HG03097 (cell line): Measurements from ENCODE around the gene ITPK1.
A peak's percentile ranks its signal among the peaks of the same experiment; 100 is the strongest.

Source experiments
- ATAC-seq: cut with Tn5 transposase; IDR thresholded peaks from one replicate; pipeline ENCODE4 v1.9.1; 2021; ENCODE audit not compliant: unreplicated experiment, low FRiP score

The ITPK1 gene

DNA sequence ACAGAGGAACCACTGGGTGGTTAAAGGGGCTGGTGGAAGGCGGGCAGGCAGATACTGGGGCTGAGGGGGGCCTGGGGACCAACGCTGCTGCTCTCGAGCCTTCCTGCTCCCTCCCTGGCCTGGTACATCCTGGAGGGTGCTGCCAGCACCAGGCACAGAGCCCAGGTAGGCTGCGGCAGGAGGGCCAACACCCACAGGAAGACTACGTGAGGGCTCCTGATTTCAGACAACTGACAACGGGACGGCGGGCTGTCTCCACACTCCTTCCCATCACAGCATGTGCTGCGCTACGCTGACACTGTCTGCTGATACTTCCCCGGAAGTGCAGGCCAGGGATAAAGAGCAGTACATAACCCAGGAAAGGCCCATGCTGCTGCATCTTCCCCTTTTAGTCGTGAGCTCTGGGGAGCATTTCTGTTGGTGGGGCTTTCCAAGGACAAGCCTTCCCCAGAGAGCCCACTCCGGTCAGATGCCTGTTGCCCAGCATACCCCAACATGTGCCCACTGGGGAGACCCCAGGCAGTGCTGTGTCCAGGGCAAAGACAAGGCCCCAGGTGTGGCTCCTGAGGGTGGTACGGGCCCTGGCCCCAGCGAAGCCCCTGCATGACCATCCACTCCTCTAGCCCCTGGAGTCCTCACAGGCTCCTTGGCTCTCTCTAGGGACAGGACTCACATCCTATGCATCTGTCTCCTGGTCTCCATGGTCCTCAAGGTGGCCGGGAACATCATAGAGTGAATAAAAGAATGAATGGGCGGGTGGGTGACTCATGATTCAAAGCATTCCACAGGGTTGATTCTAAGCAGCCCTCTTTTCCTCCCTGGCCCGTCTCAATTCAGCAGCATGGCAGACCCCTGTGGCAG lies 154.8 kb downstream of the ITPK1 start:
- no peak for ATAC-seq

DNA sequence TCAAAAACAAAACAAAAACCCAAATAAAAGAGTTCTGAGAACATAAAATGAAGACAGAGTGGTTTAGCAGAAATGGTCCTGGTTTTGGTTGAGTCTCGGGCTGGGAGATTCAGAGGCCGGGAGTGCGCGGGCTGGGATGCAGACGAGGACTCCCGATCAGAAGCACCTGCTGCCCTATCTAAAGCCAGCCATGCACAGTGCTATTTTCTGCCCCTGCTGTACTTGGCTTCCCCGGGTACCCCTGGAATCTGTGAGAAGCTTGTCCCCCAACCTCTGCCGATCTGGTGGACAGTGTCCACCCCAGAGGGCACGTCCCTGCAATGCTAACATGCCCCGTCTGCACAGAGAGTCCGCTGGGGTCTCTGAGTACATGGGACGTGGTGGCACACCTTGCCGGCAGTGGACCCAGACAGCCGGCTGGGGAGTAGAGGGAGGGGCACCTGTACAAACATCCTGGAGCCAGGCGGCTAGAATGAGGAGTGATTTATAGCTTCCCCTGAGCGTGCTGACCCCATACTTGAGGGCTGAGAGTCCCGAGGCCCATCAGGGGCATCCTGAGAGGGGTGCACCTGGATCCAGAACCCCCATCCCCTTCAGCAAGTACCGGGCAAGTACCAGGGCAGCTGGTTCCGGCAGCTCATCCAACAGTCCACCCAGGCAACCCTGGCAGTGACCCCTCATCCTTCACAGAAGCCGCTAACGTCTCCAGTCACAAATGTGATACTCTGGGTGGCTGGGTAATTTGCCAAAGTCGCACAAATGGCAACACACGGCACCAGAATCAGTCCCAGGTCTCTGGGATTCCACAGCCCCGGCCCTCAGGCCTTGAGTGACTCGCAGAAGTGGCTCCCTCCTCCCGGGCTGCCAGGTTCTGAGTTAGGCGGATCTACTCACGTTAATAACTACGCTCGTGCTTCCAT lies 155.7 kb downstream of the ITPK1 start:
- ATAC-seq = no peak

DNA sequence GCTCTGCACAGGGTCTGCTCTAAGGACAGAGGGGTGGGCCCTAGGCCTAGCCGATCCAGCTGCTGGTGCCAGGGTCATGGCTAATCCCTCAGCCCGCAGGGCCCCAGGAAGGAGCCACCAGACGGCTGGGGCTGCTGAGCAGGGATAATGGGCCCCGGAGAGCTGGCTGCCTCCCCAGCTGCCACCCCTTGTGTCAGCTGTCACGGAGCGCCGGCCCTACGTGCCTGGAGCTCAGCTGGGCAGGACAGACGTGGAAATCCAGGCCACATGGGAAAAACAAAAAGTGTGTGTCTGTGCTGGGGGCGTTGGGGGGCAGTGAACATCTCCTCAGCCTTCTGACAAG lies 156.6 kb downstream of the ITPK1 start:
- no peak for ATAC-seq

DNA sequence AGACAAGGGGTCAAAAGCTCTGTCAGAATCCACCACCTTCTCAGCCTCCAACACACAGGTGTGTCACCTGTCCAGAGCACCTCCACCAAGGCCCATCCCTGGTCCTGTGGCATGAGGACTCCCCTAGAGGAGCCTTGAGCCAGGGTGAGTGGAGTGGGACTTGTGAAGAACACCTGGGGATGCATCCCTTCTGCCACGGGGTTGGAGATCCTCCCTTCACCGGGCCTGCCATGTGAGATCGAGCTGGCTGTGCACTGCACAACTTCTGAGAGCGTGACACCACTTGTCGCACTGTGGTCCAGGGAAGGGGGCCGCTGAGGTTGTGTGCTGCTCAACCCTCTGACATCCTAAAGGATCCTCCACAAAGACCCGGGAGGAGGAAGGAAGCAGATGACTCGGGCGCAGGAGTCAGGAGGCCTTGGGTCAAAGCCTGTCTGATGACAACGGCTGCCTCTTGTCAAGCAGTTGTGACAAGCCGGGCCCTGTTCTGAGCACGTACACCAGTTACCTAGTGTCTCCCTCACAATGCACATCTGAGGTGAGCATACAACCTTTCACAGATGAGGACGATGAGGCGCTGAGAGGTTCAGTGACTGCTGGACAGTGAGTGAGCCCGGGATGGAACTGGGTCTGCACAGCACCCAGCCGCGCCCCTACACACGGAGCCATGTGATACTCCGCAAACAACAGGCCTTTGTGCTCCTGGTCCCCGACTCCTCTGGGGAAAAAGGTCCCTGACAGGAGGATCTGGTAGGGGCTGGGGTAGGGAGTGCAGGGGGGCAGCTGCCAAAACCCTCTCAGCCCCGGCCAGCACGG lies 157.1 kb downstream of the ITPK1 start:
- no peak for ATAC-seq

DNA sequence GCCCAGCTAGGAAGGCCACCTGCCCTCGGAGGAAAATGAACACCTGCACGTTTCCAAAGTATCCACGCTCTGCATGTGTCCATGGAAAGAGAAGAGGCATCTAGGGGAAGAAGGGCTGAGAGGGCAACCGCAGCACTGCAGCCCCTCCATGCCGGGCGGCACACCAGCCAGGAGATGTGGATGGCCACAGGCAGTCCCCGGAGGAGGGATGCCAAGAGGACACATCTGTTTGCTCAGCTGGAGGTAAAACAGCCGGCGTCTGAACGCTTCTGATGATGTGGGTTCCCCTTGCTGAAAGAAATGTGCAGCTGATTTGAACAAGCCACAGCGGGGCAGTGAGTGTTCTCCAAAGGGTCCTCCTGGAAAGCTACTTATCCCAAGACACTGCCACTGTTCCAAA lies 158.8 kb downstream of the ITPK1 start:
- ATAC-seq = no peak

DNA sequence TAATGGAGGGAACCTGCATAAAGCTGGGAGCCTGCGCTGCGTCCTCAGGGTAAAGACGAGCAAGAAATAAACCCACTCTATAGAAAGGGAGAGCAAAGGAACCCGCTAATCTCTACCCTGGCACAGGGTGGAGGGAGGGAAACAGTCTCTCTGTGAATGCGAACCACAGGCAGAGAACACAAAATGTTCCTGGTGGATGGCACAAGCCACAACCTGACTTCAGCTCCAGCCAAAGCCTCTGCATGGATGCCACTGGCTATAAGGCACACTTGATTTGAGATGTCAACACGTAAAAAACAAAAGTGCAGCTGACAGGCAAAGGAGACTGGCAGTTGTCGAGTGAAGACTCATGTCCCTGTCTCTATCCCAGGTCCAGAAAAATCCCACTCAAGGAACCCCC lies 160.3 kb downstream of the ITPK1 start:
- ATAC-seq = no peak

DNA sequence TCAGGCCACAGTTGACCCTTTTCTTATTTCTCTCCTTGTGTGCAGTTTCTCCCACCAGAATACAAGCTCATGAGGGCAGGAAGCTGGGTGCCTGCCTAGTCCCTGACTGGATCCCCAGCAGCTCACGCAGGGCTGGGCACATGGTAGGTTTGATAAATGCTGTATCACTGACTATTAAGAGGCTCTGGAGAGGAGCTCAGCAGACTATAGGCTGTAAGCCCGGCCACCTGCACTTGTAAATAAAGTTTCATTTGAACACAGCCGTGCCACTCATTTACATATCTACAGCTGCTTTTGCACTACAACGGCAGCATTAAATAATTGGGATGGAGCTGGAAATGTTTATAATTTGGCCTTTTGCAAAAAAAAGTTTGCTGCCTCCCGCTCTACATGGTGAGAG lies 160.8 kb downstream of the ITPK1 start:
- no peak for ATAC-seq

DNA sequence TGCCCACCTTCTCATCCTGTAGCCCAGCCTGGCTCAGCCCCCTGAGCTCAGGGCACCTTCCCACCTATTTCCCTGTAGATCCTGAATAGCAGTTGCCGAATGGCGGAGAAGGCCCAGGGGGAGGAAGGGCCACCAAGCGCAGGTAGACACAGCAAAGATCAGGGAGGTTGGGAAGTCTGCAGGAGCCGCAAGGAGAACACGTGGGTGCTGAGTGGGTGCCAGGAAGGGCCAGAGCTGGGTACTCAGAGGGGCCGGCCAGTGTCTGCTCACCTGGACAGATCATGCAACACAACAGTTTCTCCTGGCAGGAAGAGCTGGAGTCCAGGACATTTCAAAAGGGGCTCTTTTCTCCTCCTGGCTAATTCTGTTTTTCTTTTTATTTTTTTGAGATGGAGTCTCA lies 162.2 kb downstream of the ITPK1 start:
- ATAC-seq = no peak

DNA sequence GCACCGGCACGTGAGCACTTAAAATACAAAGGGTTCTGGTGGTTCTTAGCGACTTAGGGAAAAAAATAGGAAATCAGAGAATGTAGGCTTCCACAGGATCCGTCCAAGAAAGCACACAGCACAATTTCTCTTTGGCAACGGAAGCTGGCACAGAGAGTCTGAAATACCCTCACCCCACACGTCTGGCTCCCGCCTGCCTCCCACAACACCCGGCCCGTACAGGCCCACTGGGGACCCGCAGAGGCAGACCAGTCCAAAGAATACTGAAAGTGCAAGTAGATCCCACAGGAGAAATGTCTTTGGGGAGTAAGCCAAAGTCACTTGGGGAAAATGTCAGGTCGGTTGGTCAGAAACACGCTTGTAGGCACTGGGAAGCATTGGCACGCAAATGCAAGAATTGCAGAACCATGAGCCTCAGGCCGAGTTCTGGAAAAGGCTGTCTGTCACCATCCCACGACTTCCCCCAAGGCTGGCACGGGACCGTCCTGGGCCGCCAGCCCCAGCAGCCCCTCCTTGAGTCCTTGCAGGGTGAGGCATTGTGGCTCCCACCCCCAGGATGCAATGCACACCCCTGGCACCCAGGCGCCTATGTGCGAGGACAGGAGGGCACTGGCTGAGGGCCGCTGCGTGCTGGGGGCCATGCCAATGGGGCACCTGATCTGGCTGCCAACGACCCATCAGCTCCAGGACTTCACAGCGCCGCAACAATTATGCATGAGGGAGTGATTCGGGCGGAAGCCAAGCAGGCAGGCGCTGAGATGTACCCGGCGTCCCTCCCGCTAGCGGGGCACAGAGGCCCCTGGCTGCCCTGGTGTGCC lies 163.0 kb downstream of the ITPK1 start:
- no peak for ATAC-seq

DNA sequence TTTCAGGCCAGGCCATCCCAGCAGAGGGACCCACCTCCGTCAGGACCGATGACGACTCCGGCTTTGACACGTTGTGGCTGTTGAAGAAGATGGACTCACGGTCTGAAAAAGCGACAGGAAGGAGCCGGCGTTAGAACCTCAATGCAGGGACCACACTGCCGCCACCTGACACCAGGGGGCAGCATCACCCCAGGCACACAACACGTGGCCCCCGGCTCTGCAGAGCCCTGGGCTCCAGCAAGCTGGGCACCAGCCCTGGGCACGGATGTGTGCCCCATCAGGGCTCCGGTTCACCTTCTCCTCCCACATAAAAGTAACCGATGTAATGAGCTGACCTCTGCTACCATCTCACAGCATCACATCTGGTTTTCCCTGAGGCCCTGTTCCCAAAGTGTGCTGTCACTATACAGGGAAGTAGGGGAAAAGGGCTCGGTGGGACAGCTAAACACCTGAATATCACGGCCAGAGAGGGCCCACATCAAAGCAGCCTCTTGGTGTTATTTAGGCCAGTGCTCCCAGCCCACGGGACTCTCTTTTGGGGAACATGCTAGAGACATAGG lies 163.7 kb downstream of the ITPK1 start:
- ATAC-seq = peak; percentile 60

DNA sequence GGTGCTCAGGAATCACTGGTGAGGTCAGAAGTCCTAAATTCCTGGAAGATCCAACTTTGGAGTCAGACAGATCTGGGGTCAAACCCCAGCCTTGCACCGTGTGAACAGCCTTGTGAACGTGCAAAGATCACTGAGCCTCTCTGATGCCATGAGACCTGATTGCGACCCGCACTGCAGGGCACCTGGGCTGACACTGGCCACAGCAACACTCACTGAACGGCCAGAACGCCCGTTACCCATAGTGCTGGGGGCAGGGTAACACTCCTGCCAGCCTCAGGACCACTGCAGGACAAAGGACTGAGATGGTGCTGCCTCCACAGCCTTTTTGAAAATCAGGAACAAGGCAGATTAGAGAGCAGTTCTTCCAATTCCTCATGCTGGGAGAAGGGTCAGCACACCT lies 164.5 kb downstream of the ITPK1 start:
- ATAC-seq = no peak

DNA sequence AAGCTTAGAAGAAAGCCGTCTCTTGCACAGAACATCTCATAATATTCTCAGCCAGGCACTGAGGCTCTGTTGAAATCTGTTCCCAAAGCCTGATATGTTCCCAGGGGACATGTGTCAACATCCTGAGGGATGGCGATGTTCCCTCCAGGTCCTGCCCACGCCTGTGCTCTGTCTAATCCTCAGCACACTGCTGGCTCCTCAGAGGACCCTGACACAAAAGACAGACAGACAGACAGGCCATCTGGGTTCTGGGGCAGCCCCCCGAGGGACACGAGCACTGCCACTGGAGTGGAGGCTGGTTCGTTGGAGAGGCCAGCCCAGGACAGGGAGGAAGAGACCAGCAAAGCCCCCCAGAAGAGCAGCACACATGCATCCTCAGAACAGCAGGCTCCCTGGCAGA lies 165.0 kb downstream of the ITPK1 start:
- no peak for ATAC-seq

DNA sequence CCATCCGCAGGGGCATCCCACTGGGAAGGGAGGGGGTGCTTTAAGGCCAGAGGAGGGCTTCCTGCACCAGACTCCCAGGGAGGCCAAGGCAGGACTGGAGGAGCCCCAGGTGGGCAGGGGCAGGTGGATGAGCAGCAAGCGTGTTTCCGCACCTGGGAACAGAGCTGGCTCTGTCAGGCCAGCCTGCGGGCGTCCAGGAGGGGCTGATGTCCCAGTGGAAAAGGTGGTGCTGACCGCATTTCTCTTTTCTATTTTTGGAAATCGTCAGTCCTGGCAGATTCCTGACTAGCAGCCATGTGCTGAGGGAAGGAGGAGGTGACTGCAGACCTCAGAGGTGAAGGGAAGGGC lies 165.6 kb downstream of the ITPK1 start:
- ATAC-seq = no peak

DNA sequence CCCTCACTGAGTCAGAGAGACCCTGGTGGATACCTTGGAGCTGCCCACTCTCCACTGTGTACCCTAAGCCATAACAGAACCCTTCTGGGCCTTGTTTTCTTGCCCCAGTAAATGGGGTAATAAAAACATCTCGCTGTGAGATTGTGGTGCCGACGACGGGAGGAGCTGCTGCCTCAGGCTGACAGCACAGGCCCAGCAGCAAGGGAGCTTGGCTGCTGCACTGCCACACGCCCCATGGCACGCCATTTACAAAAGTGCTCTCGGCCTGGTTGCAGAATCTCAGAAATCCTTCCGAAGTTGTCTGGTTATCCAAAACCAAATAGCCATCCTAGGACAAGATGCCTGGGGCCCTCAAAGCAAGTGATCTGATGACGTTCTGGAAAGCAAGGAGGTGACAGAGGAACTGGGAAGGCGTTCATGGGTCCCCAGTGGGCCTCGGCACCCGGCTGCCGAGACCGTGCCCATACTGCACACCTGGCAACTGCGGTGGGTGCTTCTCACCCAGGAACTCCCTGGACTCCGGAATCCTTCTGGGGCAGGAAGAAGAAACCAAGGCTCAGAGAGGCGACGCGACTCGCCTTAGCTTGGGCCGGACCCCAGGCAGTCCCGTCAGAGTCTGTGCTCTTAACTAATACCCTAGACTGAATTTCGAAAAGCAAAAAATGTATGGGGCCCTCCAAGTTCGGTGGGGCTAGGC lies 166.1 kb downstream of the ITPK1 start:
- no peak for ATAC-seq

DNA sequence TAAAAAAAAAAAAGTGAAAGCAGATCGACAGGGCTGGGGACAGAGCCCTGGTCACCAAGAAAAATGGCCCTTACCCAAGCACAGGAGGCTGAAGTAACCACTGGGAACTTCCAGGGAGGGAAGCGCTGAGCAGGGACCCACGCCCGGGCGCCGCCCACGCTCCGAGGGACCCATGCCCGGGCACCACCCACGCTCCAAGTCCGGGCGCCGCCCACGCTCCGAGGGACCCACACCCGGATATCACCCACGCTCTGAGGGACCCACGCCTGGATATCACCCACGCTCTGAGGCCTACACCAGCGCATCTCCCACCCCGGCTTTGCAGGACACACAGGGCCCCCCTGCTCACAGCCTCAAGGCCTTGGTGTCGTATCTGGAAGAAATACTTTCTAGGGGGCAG lies 167.1 kb downstream of the ITPK1 start:
- no peak for ATAC-seq

DNA sequence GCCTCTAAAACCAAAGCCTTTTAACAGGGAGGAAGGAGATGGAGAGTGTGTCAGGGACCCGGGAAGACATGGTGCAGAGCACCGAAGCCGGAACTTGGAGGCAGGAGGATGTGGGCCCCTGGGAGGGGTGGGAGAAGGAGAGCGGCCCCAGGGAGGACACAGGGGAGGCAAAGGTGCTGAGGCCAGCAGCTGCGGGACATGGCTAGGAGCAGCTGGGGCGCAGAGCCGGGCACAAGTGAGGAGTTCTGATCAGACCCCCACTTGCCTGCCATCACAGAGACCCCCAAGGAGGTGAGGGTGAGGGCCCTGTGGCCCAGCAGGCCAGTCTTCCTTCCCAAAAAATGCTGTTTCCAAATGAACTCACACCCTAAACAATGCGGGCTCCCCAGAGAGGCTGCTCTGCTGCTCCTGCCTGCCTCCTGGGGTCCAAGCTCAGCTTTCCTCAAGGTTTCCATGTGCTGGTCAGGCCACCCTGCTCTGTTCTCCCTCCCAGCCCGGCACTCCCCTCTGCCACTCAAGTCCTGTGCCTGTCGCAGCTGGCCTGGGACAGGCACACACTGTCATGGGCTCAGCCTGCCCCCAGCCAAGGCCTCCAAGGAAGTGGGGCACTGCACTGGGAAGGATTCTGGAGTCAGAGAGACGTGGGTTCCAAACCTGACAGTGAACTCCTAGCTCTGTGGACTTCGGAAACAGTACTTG lies 168.7 kb downstream of the ITPK1 start:
- ATAC-seq = no peak

DNA sequence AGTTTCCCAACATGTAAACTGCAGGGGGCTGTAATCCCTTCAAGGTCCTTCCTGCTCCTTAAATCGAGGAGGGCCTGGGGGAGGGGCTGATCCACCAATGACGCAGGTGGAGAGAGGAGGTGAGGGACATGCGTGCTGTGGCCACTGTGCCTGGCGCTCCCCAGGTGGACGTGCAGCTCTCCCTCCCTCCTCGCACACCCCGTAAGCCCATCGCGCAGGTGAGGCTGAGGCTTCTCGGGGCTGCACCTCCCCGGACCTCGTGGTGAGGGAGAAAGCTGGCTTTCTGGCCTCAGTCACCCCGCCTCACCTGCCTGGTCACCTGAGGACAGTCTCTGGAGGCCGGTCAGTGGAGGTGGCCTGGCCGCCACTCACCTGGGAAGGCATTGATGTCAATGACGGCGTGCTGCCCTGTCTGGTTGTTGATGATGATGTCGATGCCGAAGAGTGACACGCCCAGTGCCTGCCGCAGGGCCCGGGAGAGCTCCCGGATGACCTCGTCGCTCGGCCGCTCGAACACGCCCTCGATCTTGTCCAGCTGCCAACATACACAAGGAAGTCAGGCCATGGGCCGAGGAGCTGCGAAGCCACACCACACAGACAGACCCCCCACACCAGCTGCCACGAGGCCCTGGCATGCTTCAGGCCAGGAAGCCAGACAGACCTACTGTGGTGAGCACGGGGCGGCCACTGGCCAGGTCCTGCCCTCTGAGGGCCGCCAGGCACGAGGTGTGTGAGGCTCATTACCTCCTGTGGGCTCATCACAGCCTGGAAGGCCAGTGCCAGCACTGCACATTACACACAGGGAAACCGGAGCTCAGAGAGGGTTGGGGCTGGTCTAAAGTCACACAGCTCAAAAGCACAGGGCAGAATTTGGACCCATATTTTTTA lies 169.5 kb downstream of the ITPK1 start:
- ATAC-seq = no peak

DNA sequence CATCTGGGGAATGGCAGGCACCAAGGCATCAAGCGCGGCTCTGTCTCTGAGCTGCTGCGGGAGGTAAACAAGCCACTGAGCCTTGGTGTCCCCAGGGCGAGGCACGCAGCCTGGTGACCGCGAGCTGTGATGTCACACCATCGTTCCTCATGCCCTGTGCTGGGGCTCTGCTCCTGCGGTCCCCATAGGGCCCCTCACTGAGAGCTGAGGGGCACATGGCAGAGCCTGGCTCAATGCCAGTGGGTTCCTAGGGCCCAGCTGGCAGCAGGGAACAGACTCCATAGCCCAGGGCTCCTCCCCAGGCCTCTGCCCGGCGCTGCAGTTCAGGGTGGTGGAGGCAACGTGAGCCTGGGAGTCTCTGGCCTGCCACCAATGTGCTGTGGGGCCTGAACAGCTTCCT lies 170.2 kb downstream of the ITPK1 start:
- no peak for ATAC-seq
